Activated CD8-positive, alpha-beta memory T cell treated with anti-CD3 and anti-CD28 coated beads, Interleukin-2, amount 50 U/mL, for 24 hours (primary cell): Measurements from ENCODE around the gene MGAT5.
"Not testable (repeated sequence)": the region's sequence is repeated elsewhere in the genome, so short reads cannot be mapped to it uniquely, and the experiment has no call there.

Experiments used
- DNase-seq: peaks from one replicate; pipeline ENCODE4 v3.0.0-alpha.2; 2020; ENCODE audit errors: extremely low read depth

Gene MGAT5

GRCh38 chr2:134276381-134277172 lies 22.7 kb downstream of the MGAT5 start:
- DNase-seq: no peak

- DNase-seq: no peak
Observed at GRCh38 chr2:134277223-134277622, 23.4 kb downstream of the MGAT5 start.

GRCh38 chr2:134278553-134278952 lies 24.7 kb downstream of the MGAT5 start:
- DNase-seq: no peak

GRCh38 chr2:134279417-134279816 lies 25.5 kb downstream of the MGAT5 start:
- DNase-seq: no peak

GRCh38 chr2:134280231-134280630 lies 26.4 kb downstream of the MGAT5 start:
- DNase-seq: no peak

DNA sequence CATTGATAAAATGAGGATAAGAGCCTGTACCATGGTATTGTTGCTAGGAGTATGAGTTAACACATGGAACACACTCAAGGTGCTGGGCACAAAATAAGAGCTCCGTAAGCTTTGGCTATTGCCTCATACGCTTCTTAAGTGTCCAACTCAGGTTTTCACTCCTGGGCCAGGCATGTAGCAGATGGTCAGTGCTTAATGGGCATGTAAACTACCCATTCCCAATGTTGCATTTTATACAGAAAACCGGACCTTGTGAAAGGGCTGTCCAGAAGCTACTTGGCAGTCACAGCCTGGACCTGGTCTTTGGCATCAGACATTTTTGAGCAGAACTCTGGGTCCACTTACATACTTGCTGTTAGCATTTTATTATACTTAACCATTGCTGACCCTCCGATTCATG lies 26.9 kb downstream of the MGAT5 start:
- DNase-seq: no peak

DNA sequence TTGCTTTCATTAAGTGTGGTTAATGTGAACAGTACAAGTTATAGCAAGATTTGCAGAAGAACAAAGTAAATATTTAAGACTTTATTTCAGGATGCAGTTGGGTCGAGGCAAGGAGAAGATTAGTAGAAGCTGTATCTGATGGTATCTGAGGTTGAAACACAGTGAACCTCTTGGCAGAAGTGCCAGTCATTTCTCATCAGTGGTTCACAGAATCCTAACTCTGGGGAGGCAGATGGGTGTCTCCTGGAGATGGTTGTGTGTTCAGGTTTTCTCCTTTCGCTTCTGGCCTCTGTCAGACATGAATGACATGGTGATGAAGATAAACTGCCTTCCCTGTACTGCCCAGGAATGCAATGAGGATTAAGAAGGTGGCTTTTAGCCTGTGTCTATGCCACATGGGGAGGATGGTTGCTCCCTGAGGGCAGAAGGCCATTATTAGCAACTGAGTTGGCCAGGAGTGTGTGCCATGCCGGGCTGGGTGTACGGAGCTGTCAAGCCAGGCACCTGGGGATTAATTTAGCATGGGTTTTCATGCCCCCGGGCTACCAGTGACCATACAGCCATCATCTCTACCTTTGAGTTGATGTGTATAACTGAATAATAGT lies 28.0 kb downstream of the MGAT5 start:
- no peak for DNase-seq

DNA sequence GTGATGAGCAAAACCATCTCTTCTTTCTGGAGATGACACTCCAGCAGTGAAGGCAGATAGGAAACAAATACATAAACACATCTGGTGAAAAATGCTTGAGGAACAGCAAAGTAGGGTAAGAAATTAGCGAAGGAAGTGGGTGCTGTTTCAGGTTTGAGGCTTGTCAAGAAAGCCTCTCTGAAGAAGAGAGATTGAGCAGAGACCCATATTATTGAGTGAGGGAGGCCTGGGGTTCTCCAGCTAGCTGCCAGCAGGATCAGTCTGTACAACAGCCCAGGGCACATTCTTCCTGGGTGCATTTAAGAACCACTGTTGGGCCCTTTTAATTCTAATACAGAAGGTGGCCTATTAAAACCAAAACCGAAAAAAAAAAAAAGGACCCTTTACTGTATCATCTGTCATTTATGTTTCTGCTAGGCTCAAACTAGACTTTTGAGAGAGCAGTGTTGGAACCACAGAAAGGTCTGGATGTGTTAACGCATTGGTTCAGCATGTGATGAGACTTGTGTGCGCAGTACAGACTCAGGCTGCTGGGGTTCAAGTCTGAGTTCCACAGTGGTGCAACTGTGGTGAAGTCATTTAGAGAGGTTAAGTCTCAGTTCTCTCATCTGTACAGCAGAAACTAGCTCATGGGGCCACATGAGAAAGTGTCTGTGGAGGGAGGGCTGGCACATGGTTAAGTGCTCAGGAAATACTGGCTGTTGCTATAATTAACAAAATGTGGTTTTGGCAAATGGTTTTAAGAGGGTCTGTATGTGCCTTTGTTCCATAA lies 28.9 kb downstream of the MGAT5 start:
- DNase-seq: no peak

GRCh38 chr2:134283661-134284060 lies 29.8 kb downstream of the MGAT5 start:
- no peak for DNase-seq

- no peak for DNase-seq
Observed at GRCh38 chr2:134284119-134284670, 30.3 kb downstream of the MGAT5 start.

GRCh38 chr2:134287323-134287722 lies 33.5 kb downstream of the MGAT5 start:
- DNase-seq: no peak

- no peak for DNase-seq
Observed at GRCh38 chr2:134288814-134289213, 34.9 kb downstream of the MGAT5 start.

DNA sequence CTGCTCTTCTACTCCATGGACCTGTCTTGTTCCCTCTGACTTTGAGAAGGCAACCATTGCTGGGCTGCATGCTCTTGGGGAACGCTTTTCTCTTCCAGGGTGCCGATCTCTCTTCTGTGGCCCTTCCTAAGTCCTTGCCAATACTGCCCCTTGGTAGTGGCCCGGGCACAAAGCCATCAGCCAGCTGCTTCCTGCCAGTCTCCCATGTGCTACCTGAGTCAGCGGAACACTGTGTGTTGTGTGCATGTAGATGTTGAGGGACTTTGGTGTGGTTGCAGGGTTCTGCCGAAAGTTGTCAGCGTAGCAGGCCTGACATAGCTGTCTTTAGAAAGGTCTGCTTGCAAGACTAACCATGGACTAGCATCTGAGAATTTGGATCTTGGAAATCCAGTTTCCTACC lies 35.4 kb downstream of the MGAT5 start:
- DNase-seq: no peak

DNA sequence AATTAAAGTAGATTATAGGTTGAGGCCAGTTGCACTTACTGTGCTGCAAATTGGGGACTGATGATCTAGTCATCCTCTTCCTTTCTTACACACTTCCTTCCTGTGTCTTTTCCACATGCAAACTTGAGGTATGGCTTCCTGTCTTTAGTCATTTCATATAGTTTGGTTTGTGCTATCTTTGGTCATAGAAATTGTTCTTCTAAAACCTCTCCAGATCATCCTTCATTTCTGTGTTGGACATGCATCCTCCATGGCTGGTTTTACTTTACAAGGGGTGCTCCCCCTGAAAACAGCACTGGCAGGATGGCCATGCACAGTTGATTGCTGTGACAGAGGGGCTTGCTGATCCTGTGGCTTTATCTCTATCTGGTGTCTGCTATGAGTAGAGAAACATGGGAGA lies 36.5 kb downstream of the MGAT5 start:
- no peak for DNase-seq

- no peak for DNase-seq
Observed at GRCh38 chr2:134292514-134292913, 38.6 kb downstream of the MGAT5 start.

DNA sequence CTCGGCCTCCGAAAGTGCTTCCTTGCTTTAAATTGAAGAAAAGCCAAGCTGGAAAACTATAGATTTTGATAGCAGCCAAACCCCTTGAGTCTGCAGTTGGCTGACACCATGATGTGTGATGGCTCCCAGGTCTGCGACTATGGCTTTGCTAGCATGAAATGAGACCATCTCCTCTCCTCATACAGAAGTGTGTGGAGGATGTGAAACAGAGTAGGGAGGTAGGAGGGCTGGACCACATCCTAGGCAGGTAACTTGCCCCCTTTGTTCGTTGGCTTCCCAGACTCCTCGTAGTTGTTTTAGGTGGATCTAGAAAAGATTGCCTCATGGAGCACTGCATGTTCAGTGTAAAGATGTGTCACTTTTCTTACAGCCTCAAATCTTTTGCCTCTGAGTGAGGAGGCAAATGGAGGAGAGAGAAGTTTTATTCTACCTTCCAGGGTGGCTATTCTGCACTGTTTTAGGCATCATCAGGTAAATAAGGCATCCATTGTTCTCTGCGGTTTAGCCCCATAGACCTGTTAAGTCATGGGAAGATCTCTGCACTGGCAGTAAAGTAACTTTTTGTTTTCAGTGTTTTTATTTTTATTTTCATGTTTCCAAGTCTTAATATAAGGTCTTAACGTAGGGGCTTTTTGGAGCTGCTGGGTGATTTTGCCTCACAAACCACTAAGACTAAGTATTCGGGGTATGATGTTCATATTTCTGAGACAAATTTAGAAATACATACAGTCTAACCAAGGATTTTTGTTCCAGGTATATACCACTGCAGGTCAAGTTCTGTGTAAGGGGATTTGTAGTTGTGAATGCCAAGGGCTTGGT lies 40.1 kb downstream of the MGAT5 start:
- no peak for DNase-seq

- not testable (repeated sequence) for DNase-seq
Observed at GRCh38 chr2:134294598-134294997, 40.7 kb downstream of the MGAT5 start.

DNA sequence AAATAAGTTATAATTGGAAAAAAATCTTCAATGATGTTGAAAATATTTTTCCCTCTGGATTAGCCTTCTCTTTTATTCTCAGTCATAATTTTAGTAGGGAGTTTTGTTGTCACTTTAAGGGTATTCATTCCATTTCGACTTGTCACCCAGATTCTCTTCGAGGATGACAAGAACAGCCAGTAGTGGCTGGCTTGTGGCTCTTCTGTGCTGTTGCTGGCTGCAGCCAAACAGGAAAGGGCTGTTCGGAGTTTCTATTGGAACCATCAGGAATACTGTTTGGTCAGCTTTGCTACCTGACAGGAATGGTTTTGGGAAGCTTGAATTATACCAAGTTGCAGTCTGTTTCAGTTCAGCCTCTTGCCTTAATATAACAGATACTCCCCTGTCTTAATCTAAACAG lies 41.6 kb downstream of the MGAT5 start:
- DNase-seq: no peak

GRCh38 chr2:134296301-134296700 lies 42.4 kb downstream of the MGAT5 start:
- no peak for DNase-seq

- DNase-seq: no peak
Observed at GRCh38 chr2:134299334-134299733, 45.5 kb downstream of the MGAT5 start.

DNA sequence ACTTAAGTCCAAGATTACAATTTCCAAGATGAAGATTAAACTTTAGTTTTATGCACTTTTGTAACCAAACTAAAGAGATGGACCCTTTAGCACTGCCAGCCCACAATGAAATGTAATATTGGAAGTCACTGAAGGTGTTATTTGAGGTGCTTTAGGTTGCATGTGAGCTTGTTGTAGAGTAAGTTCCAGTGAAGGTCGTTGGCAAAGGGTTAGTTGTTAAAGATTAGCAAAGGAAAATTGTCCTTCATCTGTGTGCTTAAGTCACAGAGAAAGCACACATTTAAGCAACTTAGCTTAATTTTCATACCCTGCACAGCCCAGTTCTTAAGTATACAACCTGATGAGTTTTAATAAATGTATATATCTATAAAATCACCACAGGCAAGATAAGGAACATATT lies 46.7 kb downstream of the MGAT5 start:
- no peak for DNase-seq
